Measurements from ENCODE around the gene ALPL.

- TF ChIP-seq CTCF (IDR thresholded peaks at IDR 0.05; ENCODE audit: low read depth, low read length, missing input control) (no peak), MAX (IDR thresholded peaks at IDR 0.05) (no peak)
Observed at GRCh38 chr1:21598417-21598816, 89.2 kb downstream of the ALPL start.

Data from liver (tissue), 2 donors.